Testis (tissue), 3 donors: ENCODE data around the gene PAIP1. TPM values are rescaled to one million over a fixed set of nuclear protein-coding genes. Genes with fewer than 3 reads are reported as not detected.

Experiments used
- DNase-seq: peaks from one replicate; pipeline ENCODE4 v3.0.0-alpha.2; 2019
- H3K27ac ChIP-seq, 2 donors: fragments of 200-600 bp; sonication (generic); one replicate each; pipeline ENCODE4 v1.5.1; 2019
- H3K27me3 ChIP-seq: fragments of 200-600 bp; sonication (generic); one replicate; pipeline ENCODE4 v1.5.1; 2019
- H3K36me3 ChIP-seq: fragments of 200-600 bp; sonication (generic); one replicate; pipeline ENCODE4 v1.5.1; 2017; ENCODE audit warnings: low read depth; ENCODE audit errors: missing control alignments
- H3K4me1 ChIP-seq: fragments of 200-600 bp; sonication (generic); one replicate; pipeline ENCODE4 v1.5.1; 2019
- H3K4me3 ChIP-seq, 2 donors: fragments of 200-600 bp; sonication (generic); one replicate each; pipeline ENCODE4 v1.5.1; 2017 to 2019
- H3K9me3 ChIP-seq: fragments of 200-600 bp; sonication (generic); one replicate; pipeline ENCODE4 v1.5.1; 2017
- CTCF ChIP-seq, 3 experiments: fragments of 450-650 bp in 2 of 3; fragments of 200-600 bp in 1 of 3; sonication (generic) in 1 of 3; IDR thresholded peaks; one replicate each; pipeline ENCODE4 v1.5.1; 2016 to 2019; ENCODE audit warnings: antibody characterized with exemption in 3 of 3, mild to moderate bottlenecking in 2 of 3, moderate library complexity in 1 of 3
- POLR2A ChIP-seq: fragments of 450-650 bp; IDR thresholded peaks from one replicate; pipeline ENCODE4 v1.6.1; 2017; ENCODE audit warnings: antibody characterized with exemption, mild to moderate bottlenecking, moderate library complexity
- WGBS, 2 donors: methylation state at CpG; one replicate each; pipeline ENCODE4 v1.1.5; 2018; 5-methylcytosine and 5-hydroxymethylcytosine counted together
- intact Hi-C: fragments of 100-400 bp; cut with DNase I; formaldehyde crosslinking; loops from one replicate; pipeline ENCODE4 v1.15.1; 2023; ENCODE audit warnings: low total_unique reads
- polyA plus RNA-seq: library from polyadenylated mRNA; stranded (reverse); fragments of 350-450 nt; fragmentation: Illumina TruSeq; extraction: RNeasy Lipid Tissue Mini Kit (QIAGEN cat#74804); gene quantifications from one replicate; pipeline ENCODE4 v1.2.3, GENCODE V29; 2014; ENCODE audit warnings: low read depth, low replicate concordance; ENCODE audit not compliant: insufficient read depth
- total RNA-seq, 2 donors: library from RNA; depleted of rRNA; stranded (reverse); fragments of >200 nt; gene quantifications; one replicate each; pipeline ENCODE4 v1.2.3, GENCODE V29; 2016

The PAIP1 gene
- total and polyA plus RNA-seq, 3 donors from 2014 or later = 103 to 135 (median 117) TPM

- Histone ChIP-seq H3K27ac (no peak overlapping the region), H3K36me3 (no peaks in the 10 kb centered on the region), H3K4me1 (no peaks in the 10 kb centered on the region), H3K4me3 (no peak overlapping the region), H3K9me3 (no peaks in the 10 kb centered on the region), H3K27me3 (no peaks in the 10 kb centered on the region)
- no peak for DNase-seq
- WGBS, 2 donors = 91 to 95% methylated on average over 5 of the region's 5 CpGs
- TF ChIP-seq POLR2A = no peak
- TF ChIP-seq CTCF (IDR thresholded peaks at IDR 0.05) = no peak
- intact Hi-C loops = no loop called here
Observed at GRCh38 chr5:43497311-43498104, 59.4 kb downstream of the PAIP1 start.

GRCh38 chr5:43491326-43491725 is 65.6 kb downstream of the PAIP1 start:
- no peak overlapping the region for H3K4me3 ChIP-seq
- DNase-seq = no peak
- 96 to 100% methylated on average over 1 of the region's 1 CpG for WGBS, 2 donors
- no peaks in the 10 kb centered on the region for H3K9me3 ChIP-seq
- intact Hi-C loops = no loop called here
- no peaks in the 10 kb centered on the region for H3K4me1 ChIP-seq
- H3K27ac ChIP-seq = no peak overlapping the region
- no peaks in the 10 kb centered on the region for H3K27me3 ChIP-seq
- no peak for TF ChIP-seq CTCF (IDR thresholded peaks at IDR 0.05)
- no peak for TF ChIP-seq POLR2A
- H3K36me3 ChIP-seq = no peaks in the 10 kb centered on the region

GRCh38 chr5:43486353-43486752 is 70.5 kb downstream of the PAIP1 start:
- TF ChIP-seq CTCF (IDR thresholded peaks at IDR 0.05) (no peak), POLR2A (no peak)
- no peaks in the 10 kb centered on the region for H3K9me3 ChIP-seq
- DNase-seq = no peak
- H3K27me3 ChIP-seq = no peaks in the 10 kb centered on the region
- WGBS, 2 donors = 66 to 75% methylated on average over 3 of the region's 3 CpGs
- intact Hi-C loops = no loop called here
- peaks cover 22% of the 10 kb centered on the region for H3K4me1 ChIP-seq
- no peaks in the 10 kb centered on the region for H3K36me3 ChIP-seq
- peak overlapping the region; percentile 57 to 96 for H3K27ac ChIP-seq
- no peak overlapping the region for H3K4me3 ChIP-seq

- 60 to 65% methylated on average over 2 of the region's 2 CpGs for WGBS, 2 donors
- Histone ChIP-seq H3K36me3 (no peaks in the 10 kb centered on the region), H3K27ac (peak overlapping the region; percentile 91 to 96), H3K9me3 (no peaks in the 10 kb centered on the region), H3K27me3 (no peaks in the 10 kb centered on the region), H3K4me3 (no peak overlapping the region), H3K4me1 (peaks cover 22% of the 10 kb centered on the region)
- intact Hi-C loops = no loop called here
- no peak for DNase-seq
- TF ChIP-seq POLR2A (no peak), CTCF (IDR thresholded peaks at IDR 0.05) (no peak)
Observed at GRCh38 chr5:43485406-43485805, 71.5 kb downstream of the PAIP1 start.
